GM19324 (cell line): Measurements from ENCODE around the gene ARHGAP30.
A peak's percentile ranks its signal among the peaks of the same experiment; 100 is the strongest.
"Not testable (repeated sequence)": the region's sequence is repeated elsewhere in the genome, so short reads cannot be mapped to it uniquely, and the experiment has no call there.

Source experiments
- ATAC-seq: cut with Tn5 transposase; IDR thresholded peaks from one replicate; pipeline ENCODE4 v1.9.1; 2021; ENCODE audit warnings: mild to moderate bottlenecking, moderate library complexity; ENCODE audit not compliant: unreplicated experiment, low FRiP score

ARHGAP30 gene

DNA sequence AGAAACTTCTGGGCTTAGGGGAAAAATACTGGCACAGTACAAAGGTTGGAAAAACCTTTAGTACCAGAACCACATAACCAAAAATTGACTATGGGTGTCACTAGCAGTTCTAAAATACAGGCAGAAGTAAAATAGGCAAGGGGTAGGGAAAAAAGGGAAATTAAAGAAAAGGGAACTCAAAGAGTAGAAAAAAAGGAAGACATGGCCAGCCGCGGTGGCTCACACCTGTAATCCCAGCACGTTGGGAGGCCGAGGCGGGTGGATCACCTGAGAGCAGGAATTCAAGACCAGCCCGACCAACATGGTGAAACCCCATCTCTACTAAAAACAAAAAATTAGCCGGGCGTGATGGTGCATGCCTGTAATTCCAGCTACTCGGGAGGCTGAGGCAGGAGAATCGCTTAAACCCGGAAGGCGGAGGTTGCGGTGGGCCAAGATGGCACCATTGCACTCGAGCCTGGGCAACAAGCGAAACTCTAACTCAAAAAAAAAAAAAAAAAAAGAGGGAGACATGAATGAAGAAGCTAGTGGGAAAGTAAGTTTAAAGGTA lies 50.5 kb downstream of the ARHGAP30 start:
- ATAC-seq: not testable (repeated sequence)

DNA sequence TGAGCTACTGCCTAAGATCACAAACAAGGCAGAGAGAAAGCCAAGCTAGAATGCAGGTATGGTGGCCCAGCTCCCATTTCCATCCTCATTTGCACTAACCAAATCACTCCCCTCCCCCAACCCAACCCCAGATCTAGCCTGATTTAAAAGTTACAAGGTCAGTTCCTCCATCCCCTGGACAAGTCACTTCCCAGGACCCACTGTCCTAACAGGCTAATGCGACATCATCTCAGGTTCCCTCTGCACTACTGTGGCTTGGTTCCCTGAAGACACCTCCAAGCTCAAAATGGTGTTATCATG lies 51.1 kb downstream of the ARHGAP30 start:
- ATAC-seq: no peak

DNA sequence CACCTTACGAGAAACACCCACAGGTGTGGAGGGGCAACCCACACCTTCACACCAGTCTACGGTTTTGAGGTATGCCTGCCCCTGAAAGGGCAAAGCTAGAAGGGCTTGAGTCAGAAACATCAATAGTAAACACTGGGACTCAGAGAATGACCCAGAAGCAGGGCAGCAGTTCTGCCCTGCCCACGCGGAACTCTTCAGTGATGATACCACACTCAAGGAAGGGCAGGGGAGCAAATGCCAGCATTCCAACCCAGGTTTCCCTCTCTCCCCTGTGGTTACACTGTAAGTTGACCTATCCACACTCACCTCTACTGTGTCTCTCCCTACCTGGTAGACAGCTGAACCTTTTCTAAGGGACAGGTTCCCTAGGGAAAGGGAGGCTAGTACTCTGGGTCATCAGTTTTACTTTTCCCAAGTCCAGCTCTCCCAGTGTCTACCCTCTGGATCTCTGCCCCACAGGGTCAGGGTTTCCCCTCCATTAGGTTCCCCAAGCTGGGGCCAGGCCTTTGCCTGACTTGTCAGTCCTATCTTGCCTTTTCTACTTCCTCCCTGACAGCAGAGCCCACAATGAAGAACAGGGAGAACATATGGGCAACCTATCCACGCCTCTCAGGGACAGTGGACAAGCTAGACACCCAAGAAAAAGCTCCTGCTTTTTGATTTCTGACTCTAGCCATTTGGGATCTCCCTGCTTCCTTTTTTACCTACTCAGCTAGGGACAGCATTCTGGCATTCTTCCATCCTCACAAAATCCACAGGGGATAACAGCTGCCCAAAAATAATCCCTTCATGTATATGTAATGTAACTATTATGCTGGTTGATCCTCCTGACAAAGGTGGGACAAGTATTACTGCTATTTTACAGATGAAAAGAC lies 51.7 kb downstream of the ARHGAP30 start:
- no peak for ATAC-seq

GRCh38 chr1:161017181-161017580 lies 52.5 kb downstream of the ARHGAP30 start:
- ATAC-seq: not testable (repeated sequence)

DNA sequence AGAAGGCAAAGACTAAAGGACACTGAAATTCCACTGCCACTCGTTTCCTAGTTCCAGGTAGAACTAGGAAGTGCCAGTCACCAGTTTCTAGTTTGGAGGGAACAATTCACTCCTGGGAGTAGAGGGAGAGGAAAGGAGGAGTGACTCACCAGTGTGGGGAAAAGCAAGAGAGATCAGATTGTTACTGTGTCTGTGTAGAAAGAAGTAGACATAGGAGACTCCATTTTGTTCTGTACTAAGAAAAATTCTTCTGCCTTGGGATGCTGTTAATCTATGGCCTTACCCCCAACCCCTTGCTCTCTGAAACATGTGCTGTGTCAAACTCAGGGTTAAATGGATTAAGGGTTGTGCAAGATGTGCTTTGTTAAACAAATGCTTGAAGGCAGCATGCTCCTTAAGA lies 53.0 kb downstream of the ARHGAP30 start:
- ATAC-seq: not testable (repeated sequence)

- ATAC-seq: peak; percentile 78
These were observed 56.0 kb downstream of the ARHGAP30 start for GRCh38 chr1:161013488-161014230.

DNA sequence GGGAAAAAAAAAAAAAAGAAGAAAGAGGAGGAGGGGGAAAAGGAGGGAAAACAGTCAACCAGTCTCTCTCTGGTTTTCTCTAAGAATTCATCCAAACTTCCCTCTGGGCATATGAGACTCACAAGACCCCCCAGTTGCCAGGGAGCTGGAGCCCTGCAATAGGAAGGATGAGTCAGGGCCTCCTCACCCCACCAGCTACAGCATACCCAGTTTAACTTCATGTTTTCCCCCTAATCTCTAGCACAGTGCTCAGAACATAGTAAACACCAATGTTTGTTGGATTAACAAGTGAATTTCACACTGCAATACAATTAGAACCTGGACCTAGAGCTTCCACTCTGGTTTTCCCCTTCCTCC lies 56.6 kb downstream of the ARHGAP30 start:
- ATAC-seq: no peak

DNA sequence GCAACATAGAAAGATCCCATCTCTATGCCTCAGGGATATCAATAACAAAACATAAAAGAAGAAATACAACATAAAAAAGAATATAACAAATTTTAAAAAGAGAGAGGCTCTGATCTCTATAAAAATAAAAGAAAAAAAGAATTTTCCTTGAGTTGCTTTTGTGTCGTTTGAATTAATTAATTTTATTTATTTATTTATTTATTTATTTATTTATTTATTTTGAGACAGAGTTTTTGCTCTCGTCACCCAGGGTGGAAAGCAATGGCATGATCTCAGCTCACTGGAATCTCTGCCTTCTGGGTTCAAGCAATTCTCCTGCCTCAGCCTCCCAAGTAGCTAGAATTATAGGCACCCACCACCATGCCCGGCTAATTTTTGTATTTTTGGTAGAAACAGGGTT lies 57.3 kb downstream of the ARHGAP30 start:
- ATAC-seq: no peak

- ATAC-seq: no peak
These were observed 60.0 kb downstream of the ARHGAP30 start for GRCh38 chr1:161009602-161010211.

DNA sequence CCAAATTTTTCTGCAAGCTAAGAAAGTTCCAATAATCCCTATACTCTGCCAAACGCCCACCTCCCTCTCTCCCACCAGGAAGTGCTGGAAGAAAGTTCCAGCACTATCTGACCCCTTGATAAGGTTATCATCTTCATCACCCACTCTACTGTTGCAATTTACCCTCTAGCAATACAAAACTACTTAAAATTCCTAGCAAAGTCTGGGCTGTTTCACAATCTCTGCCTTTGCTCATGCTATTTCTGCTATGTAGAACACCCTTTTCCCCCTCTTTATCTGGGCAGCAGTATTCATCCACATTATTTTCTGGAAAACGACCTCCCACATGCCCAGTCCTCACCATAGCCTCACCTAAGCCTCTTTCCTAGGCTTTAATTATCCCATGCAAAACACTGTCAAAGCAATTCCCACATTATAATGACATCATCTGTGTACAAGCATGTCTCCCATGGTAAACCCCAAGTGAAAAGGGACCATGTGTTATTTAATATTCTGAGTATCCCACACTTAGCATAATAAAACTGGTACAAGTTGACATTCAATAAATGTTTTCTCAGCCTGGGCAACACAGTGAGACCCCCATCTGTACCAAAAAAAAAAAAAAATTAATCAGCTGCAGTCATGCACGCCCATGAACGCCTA lies 60.7 kb downstream of the ARHGAP30 start:
- ATAC-seq: no peak

GRCh38 chr1:161007369-161007768 lies 62.3 kb downstream of the ARHGAP30 start:
- no peak for ATAC-seq

DNA sequence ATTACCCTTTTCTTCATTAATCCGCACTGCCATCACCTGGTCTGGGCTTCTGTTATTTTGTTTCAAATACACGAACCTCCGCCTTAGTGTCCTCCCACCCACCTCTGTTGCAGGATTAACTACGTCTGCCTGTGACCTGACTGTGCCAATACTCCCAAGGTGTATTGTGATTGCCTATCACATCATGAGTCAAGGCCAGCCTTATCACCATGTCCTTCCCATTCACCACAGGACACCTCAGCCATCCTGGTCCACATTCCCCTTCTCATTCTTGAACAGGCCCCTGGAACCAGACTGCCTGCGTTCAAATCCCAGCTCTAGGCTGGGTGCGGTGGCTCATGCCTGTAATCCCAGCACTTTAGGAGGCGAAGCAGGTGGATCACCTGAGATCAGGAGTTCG lies 63.1 kb downstream of the ARHGAP30 start:
- no peak for ATAC-seq

DNA sequence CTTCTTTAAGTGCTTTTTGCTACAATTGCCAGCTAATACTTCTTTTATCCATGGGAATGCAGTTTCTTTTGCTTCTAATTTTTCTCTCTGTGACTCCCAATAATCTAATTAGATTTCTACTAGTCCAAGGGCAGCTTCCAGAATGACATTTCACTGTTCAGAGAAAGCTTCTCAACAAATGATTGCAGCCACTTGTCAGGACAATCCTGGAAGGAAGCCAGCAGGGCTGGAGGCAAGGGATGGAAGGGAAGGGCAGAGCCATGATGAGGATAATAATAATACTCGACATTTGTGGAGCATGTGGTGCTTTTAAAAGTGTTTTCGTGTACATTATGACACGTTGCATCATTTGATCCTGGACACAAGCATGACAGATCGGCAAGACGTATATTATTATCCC lies 68.2 kb downstream of the ARHGAP30 start:
- ATAC-seq: no peak

- no peak for ATAC-seq
These were observed 68.8 kb downstream of the ARHGAP30 start for GRCh38 chr1:161000736-161001480.

GRCh38 chr1:160999376-160999775 lies 70.3 kb downstream of the ARHGAP30 start:
- no peak for ATAC-seq

DNA sequence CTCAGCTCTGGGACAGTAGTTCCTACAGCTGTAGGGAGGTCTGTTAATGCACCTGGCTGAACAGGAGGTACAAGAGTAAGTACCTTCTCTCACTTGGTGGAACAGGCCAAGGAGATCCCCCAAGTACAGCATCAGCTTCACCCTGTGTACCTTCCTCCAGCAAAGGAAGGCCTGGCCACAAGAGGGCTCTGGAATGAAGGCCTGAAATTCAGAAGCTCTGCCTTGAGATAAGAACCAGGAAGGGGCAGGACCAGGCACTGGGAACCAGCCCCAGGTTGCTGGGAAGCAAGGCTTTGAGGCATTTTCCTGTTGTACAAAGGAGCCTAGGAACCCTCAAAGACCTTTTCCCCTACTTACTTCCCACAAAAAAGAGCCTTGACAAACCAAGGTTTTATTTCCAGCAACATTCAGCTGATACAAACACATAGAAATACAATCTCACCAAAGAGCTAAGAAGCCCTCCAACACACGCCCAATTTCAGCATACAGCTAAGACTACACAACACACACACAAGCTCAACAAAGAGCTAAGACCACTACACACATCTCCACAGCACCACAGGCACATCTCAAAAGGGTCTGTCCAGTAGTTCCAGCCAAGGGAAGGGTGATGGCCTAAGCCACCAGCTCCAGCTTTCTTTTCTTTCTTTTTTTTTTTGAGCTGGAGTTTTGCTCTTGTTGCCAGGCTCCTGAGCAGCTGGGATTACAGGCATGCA lies 72.2 kb downstream of the ARHGAP30 start:
- no peak for ATAC-seq
